Measurements from ENCODE around the gene CDC73. TPM values are rescaled to one million over a fixed set of nuclear protein-coding genes. Genes with fewer than 3 reads are reported as not detected.

Gene CDC73
- total and polyA plus RNA-seq, 2 of the 13 experiments (the other 11 are each of a cell fraction or from before 2014, with no cell fraction given), result 20.2 to 26.3 TPM

DNA sequence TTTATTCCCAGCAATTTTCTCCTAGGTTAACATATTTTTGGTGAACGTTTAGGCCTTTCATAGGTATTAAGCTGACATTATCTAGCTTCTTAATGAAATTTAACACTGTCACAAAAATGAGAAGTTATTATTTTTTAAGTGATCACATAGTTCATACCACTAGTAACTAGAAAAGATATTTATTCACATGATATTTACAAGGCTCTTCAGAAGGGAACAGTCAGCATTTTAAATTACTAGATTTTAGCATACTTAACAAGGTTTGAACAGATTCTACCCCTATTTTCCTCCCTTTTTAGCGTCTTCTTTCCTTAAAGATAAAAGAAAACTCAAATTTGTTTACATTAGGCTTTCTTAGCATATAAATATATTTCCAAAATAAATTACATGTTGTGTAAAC is 130.1 kb downstream of the CDC73 start:
- WGBS (ENCODE audit: low lambda C conversion rate), result 92% methylated on average over 2 of the region's 2 CpGs
- Histone ChIP-seq H3K27me3 (ENCODE audit: control insufficient read depth in 1 of 2, insufficient read depth in 2 of 2, low read length in 2 of 2) (no peaks in the 10 kb centered on the region), H3K9ac (ENCODE audit: insufficient read depth, low read depth, low read length) (no peak overlapping the region), H4K20me1 (ENCODE audit: insufficient read depth, low read length) (no peaks in the 10 kb centered on the region), H3K4me1 (ENCODE audit: insufficient read depth, low read length) (no peaks in the 10 kb centered on the region), H3K36me3 (replicated peaks in 1 of 2; ENCODE audit: control insufficient read depth in 1 of 2, insufficient read depth in 2 of 2, low read length in 2 of 2) (peaks cover 4 to 16% of the 10 kb centered on the region in 2 experiments), H2AFZ (ENCODE audit: low read length) (no peak overlapping the region), H3K4me3 (replicated peaks in 1 of 3; ENCODE audit: insufficient read depth in 1 of 3, low read depth in 2 of 3, low read length in 3 of 3) (no peak overlapping the region), H3K9me3 (ENCODE audit: low read length) (no peaks in the 10 kb centered on the region), H3K79me2 (ENCODE audit: insufficient read depth, low read length) (no peaks in the 10 kb centered on the region), H3K27ac (ENCODE audit: extremely low read length, insufficient read depth, low read length) (no peak overlapping the region), H3K4me2 (ENCODE audit: low read depth, low read length) (no peak overlapping the region)
- TF ChIP-seq, protein P1, sequence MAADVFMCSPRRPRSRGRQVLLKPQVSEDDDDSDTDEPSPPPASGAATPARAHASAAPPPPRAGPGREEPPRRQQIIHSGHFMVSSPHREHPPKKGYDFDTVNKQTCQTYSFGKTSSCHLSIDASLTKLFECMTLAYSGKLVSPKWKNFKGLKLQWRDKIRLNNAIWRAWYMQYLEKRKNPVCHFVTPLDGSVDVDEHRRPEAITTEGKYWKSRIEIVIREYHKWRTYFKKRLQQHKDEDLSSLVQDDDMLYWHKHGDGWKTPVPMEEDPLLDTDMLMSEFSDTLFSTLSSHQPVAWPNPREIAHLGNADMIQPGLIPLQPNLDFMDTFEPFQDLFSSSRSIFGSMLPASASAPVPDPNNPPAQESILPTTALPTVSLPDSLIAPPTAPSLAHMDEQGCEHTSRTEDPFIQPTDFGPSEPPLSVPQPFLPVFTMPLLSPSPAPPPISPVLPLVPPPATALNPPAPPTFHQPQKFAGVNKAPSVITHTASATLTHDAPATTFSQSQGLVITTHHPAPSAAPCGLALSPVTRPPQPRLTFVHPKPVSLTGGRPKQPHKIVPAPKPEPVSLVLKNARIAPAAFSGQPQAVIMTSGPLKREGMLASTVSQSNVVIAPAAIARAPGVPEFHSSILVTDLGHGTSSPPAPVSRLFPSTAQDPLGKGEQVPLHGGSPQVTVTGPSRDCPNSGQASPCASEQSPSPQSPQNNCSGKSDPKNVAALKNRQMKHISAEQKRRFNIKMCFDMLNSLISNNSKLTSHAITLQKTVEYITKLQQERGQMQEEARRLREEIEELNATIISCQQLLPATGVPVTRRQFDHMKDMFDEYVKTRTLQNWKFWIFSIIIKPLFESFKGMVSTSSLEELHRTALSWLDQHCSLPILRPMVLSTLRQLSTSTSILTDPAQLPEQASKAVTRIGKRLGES (CRISPR knock-in tag; IDR thresholded peaks at IDR 0.05; ENCODE audit: borderline replicate concordance), result no peak
- TF ChIP-seq THYN1 (CRISPR knock-in tag; IDR thresholded peaks at IDR 0.05; ENCODE audit: borderline replicate concordance, low read depth) (no peak), MTA1 (CRISPR knock-in tag; IDR thresholded peaks at IDR 0.05; ENCODE audit: borderline replicate concordance) (no peak), KMT2B (CRISPR knock-in tag; IDR thresholded peaks at IDR 0.05) (no peak), ZNF260 (CRISPR knock-in tag; IDR thresholded peaks at IDR 0.05; ENCODE audit: borderline replicate concordance, low read depth) (no peak), SYNCRIP (IDR thresholded peaks at IDR 0.05; ENCODE audit: insufficient read depth, low read depth, low read length) (no peak), CBFB (CRISPR knock-in tag; IDR thresholded peaks at IDR 0.05) (no peak), PAX8 (CRISPR knock-in tag; IDR thresholded peaks at IDR 0.05; ENCODE audit: borderline replicate concordance) (no peak), NCOA2 (CRISPR knock-in tag; IDR thresholded peaks at IDR 0.05) (no peak), ATF3 (CRISPR knock-in tag; IDR thresholded peaks at IDR 0.05) (no peak)
- in situ Hi-C loops (cut with HindIII; ENCODE audit: extremely low pct_ligation_motif_present, low pct_unique_long_range_greater_than_20kb) (no loop called here), intact Hi-C loops (cut with micrococcal nuclease; ENCODE audit: unreplicated experiment) (no loop called here)
- DNase-seq (ENCODE audit: low spot score), result no peak
- no peak for FAIRE-seq
- CTCF ChIA-PET (ENCODE audit: low intra/inter-chr PET ratio, low total read pairs), result no interaction called here
- BruUV-seq (replicated peaks), result no TSS peak
- POLR2A ChIA-PET, result no interaction called here
- ATAC-seq, result no peak

Data from HepG2 (cell line).